ENCODE data around the gene ACAD11.

The ACAD11 gene

DNA sequence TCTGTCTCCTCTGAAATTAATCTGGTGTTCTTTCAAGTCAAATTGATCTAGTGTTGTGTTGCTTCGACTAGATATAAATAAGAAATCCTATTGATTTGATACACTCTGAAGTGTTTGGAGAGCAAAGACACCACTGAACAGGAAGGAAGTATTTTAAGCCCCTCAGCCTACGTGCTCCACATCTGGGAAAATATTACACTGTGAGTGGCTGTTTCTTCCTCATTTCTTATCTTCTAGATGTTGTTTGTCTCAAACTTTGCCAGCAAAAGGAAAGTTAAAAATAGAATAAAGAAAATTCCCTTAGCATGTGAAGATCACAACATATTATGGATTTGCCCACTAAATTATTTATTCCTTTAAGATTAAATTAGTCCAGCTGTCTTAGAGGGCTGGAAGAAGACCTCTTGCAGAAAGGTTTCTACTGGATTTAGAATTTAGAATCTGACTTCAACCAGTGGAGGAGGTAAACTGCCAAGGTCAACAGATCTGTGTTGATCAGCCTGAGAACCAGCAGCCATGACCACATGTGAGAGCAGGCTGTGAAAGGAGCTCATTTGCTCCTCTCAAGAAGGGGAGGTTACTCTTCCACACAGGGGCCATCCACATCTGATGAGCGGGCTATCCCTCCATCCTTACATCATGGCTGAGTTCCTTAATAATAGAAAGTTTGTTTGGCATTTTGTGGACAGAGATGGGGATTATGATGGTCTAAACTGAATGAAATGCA lies 108.9 kb downstream of the ACAD11 start:
- DNase-seq (ENCODE audit: low read depth), result no peak

GRCh38 chr3:132549890-132550578 lies 109.6 kb downstream of the ACAD11 start:
- no peak for DNase-seq (ENCODE audit: low read depth)

DNA sequence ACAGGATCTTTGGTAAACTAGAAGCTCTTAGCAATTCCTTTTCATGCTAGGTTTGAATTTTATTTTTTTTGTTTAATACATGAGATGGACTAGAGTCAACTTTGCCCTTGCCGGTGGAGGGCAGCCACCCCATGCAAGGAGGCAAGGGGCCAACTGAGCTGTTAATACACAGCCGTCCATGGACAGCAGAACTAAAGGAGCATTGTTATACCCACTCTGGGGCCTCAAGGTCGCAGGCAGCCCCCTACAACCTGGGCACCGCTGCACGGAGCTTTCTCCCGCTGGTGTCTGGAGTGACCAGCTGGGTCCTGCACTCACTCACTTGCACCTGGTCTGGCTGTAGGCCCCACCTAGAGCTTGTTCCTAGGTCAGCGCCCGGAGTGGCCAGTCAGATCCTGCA lies 110.4 kb downstream of the ACAD11 start:
- DNase-seq (ENCODE audit: low read depth), result no peak

DNA sequence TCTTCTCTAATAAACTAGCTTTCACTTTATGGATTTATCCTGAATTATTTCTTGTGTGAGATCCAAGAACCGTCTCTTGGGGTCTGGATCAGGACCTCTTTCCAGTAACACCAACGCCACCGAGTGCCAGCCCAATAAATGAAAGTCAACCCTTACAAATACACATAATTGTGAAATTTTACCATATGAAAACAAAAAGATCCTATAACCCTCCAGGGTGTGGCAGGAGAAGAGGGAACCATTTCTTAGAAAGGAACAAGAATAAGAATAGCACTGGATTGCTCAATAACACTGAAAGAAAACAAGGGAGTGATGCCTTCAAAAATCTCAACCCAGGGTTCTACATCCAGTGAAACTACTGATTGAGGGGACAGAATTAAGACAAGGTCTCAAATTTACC lies 114.1 kb downstream of the ACAD11 start:
- no peak for DNase-seq (ENCODE audit: low read depth)

GRCh38 chr3:132544130-132544529 lies 115.5 kb downstream of the ACAD11 start:
- DNase-seq (ENCODE audit: low read depth), result no peak

GRCh38 chr3:132543011-132543739 lies 116.4 kb downstream of the ACAD11 start:
- DNase-seq (ENCODE audit: low read depth), result no peak

DNA sequence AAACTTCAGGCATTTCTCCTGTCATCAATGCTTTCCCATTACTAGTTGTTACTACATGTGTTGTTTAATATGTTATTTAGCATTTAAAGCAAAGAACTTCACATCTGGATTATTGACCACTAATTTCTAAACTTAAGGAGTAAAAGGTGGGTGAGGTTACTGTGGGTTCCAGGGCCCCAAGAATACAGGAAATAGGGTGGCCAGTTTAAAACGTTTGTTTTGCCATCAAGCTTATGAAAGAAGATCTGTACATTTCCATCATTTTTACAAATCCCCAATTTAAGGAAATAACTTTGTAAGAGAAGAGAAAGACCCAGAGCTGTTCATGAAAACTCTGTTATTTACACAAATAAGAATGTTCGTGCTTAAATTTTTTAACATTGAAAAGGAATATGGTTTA lies 117.0 kb downstream of the ACAD11 start:
- no peak for DNase-seq (ENCODE audit: low read depth)

- no peak for DNase-seq (ENCODE audit: low read depth)
Observed at GRCh38 chr3:132539681-132540080, 119.9 kb downstream of the ACAD11 start.

GRCh38 chr3:132538072-132538471 lies 121.5 kb downstream of the ACAD11 start:
- no peak for DNase-seq (ENCODE audit: low read depth)

DNA sequence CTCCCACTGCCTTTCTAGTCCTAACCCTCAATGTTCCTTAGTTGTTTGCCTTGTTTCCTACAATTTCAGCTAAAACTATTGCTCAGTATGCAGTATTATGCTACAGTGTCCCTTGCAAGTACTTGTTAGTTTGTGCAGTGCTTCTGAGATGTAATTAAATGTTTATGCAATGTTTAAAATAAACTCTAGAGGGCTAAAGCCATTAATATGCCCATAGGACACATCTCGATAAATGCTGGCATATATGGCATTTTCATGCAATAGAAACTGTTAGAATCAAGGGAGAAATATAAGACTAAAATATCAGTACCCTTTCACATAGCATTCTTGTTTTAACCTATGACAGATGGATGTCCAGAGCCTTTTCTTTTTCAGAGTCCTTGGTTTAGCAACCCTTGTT lies 122.3 kb downstream of the ACAD11 start:
- DNase-seq (ENCODE audit: low read depth), result no peak

DNA sequence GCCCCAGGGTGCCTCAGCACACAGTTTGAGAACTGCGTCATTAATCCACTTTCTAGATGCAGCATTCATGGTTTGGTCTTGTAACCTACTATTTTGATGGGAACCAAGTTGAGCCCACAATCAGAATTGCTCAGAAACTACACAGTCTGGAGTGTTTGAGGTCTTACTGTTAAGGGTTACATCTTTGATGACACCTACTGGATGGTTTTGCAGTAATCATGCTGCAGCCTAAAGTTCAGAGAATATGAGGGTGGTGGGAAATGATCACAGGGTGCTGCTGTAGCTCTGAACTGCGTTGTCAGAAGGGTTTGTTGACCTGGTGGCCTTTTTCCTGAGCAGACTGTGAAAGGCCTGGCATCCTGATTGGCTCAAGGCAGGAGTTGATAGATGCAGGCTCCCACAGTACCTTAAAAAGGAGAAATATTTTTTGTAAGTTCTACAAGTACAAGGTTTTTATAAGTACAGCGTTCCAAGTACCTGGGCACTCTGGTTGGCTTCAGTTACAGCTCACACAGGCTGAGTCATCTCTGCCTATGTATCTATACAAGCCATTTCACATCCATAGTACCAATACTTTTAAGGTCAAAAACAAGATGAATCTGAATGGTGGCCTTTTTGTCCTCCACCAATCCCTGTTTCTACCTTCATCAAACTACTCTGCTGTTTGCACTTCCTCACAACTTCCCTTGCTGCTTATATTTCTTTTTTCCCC lies 123.0 kb downstream of the ACAD11 start:
- no peak for DNase-seq (ENCODE audit: low read depth)

DNA sequence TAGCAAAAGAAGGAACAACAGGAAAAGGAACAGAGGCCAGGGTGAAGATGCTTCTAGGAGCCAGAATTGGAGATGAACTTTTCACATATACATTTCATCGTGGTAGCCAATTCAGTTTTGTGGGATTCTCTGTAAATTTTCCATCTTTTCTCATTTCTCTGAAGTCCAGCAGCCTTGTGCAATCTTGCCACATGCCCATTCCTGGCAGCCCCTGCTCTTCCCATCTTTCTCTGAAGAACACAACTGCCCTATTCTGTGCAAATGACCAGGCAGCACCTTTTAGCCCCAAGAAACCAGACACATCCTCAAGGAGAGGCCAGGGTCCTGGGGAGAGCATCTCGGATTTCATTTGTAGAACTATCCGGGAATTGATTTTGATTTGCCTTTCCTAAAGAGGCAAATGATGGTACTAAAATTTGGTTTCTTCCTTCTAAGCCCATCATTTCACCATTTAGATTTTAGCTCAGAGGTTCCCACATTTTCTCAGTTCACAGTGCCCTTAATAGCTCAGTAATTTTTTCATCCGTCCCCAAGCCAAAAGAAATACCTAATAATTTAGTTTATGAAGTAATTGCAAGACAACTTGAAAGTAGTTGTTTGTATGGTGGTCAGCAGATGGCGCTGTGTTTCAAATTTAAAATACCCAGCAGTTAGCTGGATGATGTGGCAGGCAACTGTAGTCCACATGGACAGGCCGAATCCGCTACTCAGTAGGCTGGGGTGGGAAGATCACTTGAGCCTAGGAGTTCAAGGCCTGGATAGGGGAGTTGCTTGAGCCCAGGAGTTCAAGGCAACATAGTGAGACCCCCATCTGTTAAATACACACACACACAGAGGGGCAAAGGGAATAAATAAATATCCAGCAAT lies 123.8 kb downstream of the ACAD11 start:
- no peak for DNase-seq (ENCODE audit: low read depth)

GRCh38 chr3:132530624-132531023 lies 129.0 kb downstream of the ACAD11 start:
- no peak for DNase-seq (ENCODE audit: low read depth)

DNA sequence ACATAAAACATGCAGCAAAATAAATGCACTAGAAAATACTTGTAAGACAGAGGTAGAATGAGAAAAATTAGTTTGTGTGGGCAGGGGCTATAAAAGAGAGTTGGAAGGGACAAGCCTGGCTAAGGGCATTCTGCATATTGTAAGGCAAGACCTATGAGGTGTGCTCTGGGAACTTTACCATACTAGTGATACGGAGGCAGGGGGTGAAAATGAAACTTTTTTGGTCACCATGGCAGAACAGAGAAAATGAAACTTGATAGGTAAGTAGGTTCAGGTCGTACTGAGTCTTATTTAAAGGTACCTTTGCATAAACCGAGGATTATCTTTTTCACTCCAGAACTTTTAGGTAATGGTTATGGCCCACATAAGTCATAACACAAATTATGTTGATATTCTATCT lies 137.3 kb downstream of the ACAD11 start:
- no peak for DNase-seq (ENCODE audit: low read depth)

GRCh38 chr3:132521901-132522300 lies 137.7 kb downstream of the ACAD11 start:
- no peak for DNase-seq (ENCODE audit: low read depth)

DNA sequence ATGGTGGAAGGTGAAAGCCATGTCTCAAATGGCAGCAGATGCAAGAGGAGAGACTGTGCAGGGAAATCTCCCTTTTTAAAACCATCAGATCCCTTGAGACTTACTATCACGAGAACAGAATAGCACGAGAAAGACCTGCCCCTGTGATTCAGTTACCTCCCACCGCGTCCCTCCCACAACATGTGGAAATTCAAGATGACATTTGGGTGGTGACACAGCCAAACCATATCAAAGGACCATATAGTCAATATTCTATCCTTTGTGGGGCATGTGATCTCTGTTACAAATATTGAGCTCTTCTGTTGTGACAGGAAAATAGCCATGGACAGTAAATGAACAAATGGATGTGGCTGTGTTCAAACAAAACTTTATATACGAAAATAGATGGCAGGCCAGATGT lies 139.7 kb downstream of the ACAD11 start:
- no peak for DNase-seq (ENCODE audit: low read depth)

DNA sequence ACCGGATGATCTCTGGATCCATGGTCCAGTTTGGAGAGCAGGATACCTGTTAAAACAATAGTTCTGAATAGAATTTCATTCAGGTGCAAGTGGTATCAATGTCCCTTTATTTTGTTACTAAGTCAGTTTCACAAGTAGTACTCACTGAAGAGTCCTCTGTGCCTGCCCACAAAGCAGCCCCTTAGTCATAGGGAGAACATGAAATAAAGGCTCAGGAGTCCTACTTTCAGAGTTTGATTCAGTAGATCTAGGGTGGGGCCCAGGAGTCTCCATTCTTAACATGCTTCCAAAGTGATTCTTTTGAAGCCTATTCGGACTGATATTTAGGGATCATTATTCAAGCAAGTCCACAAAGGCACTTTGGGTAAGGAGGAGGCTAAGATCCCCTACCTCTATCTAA lies 142.3 kb downstream of the ACAD11 start:
- DNase-seq (ENCODE audit: low read depth), result no peak

GRCh38 chr3:132513057-132513456 lies 146.6 kb downstream of the ACAD11 start:
- DNase-seq (ENCODE audit: low read depth), result no peak

DNA sequence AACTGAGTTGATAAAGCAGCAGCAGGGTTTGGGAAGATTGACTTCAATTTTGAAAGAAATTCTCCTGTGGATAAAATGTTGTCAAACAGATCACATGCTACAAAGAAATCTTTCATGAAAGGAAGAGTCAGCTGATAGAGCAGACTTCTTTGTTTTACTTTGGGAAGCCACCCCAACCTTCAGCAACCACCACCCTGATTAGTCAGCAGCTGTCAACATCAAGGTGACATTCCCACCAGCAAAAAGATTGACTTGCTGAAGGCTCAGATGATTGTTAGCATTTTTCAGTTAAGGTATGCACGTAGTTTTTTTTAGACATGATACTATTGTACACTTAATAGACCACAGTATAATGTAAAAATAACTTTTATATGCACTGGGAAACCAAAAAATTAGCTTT lies 150.1 kb downstream of the ACAD11 start:
- DNase-seq (ENCODE audit: low read depth), result no peak

DNA sequence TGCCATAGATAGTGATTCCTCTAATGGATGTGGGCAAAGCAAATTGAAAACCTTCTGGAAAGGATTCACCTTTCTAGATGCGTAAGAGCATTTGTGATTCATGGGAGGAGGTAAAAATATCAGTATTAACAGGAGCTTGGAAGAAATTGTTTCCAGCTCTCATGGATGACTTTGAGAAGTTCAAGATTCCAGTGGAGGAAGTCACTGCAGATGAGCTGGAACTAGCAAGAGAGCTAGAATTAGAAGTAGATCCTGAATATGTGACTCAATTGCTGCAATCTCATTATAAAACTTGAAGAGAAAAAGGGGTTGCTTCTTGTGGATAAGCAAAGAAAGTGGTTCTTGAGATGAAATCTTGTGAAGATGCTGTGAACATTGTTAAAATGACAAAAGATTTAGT lies 150.5 kb downstream of the ACAD11 start:
- DNase-seq (ENCODE audit: low read depth), result no peak
